ENCODE measurements around the gene DCBLD1.

DCBLD1 gene

GRCh38 chr6:117533775-117534174, 51.3 kb downstream of the DCBLD1 start:
- DNase-seq: no peak

GRCh38 chr6:117534974-117535373, 52.5 kb downstream of the DCBLD1 start:
- DNase-seq: no peak

GRCh38 chr6:117536317-117536716, 53.8 kb downstream of the DCBLD1 start:
- DNase-seq: no peak

- DNase-seq: no peak
Observed at GRCh38 chr6:117538615-117539014, 56.1 kb downstream of the DCBLD1 start.

- DNase-seq: no peak
Observed at GRCh38 chr6:117540670-117541069, 58.2 kb downstream of the DCBLD1 start.

- DNase-seq: no peak
Observed at GRCh38 chr6:117542493-117542892, 60.0 kb downstream of the DCBLD1 start.

GRCh38 chr6:117544716-117545115, 62.2 kb downstream of the DCBLD1 start:
- DNase-seq: no peak

- no peak for DNase-seq
Observed at GRCh38 chr6:117545161-117545595, 62.7 kb downstream of the DCBLD1 start.

GRCh38 chr6:117546674-117547073, 64.2 kb downstream of the DCBLD1 start:
- no peak for DNase-seq

- DNase-seq: peak; percentile 52
Observed at GRCh38 chr6:117547688-117548621, 65.5 kb downstream of the DCBLD1 start.

- peak; percentile 26 for DNase-seq
Observed at GRCh38 chr6:117548797-117549301, 66.4 kb downstream of the DCBLD1 start.

- no peak for DNase-seq
Observed at GRCh38 chr6:117549611-117550010, 67.1 kb downstream of the DCBLD1 start.

GRCh38 chr6:117550078-117550600, 67.7 kb downstream of the DCBLD1 start:
- no peak for DNase-seq

GRCh38 chr6:117550618-117551242, 68.3 kb downstream of the DCBLD1 start:
- DNase-seq: no peak

GRCh38 chr6:117552618-117553017, 70.1 kb downstream of the DCBLD1 start:
- DNase-seq: no peak

GRCh38 chr6:117553142-117553541, 70.7 kb downstream of the DCBLD1 start:
- DNase-seq: no peak

- no peak for DNase-seq
Observed at GRCh38 chr6:117555262-117555849, 72.9 kb downstream of the DCBLD1 start.

GRCh38 chr6:117555882-117556498, 73.5 kb downstream of the DCBLD1 start:
- DNase-seq: peak; percentile 57

GRCh38 chr6:117557951-117558350, 75.5 kb downstream of the DCBLD1 start:
- DNase-seq: no peak

- no peak for DNase-seq
Observed at GRCh38 chr6:117558818-117559217, 76.3 kb downstream of the DCBLD1 start.

GRCh38 chr6:117559299-117559698, 76.8 kb downstream of the DCBLD1 start:
- DNase-seq: no peak

GRCh38 chr6:117561128-117561527, 78.7 kb downstream of the DCBLD1 start:
- DNase-seq: no peak

- DNase-seq: no peak
Observed at GRCh38 chr6:117564681-117565080, 82.2 kb downstream of the DCBLD1 start.
